PC-3 (cell line): ENCODE data around the gene TBC1D2. TPM values are rescaled to one million over a fixed set of nuclear protein-coding genes. Genes with fewer than 3 reads are reported as not detected.

Experiments
- ATAC-seq: fragments of 200-7000 bp; cut with Tn5 transposase; 2 replicates; pipeline ENCODE4 v1.9.1; 2020; ENCODE audit warnings: mild to moderate bottlenecking, moderate library complexity
- BruUV-seq: library from RNA; stranded (reverse); fragments of 400-500 nt; replicated peaks from 2 replicates; lab custom pipeline; 2021; lab: Mats Ljungman, UMichigan
- CTCF ChIA-PET: fragments of 300-600 bp; sonication (Branson Sonifier 250); formaldehyde crosslinking; loops from one replicate; lab custom pipeline; 2022; ENCODE audit warnings: antibody characterized with exemption; lab: Charles Lee
- POLR2A ChIA-PET: fragments of 300-600 bp; sonication (Branson Sonifier 250); formaldehyde crosslinking; loops from one replicate; lab custom pipeline; 2022; ENCODE audit warnings: antibody characterized with exemption; ENCODE audit not compliant: unreplicated experiment; lab: Charles Lee
- DNase-seq: peaks from one replicate; pipeline ENCODE4 v3.0.0-alpha.2; 2015
- H2AFZ ChIP-seq: fragments of 300-600 bp; sonication (generic); 2 replicates; pipeline ENCODE4 v1.6.0; 2016; ENCODE audit warnings: antibody characterized with exemption, low read length
- H3F3A ChIP-seq: fragments of 300-600 bp; sonication (generic); one replicate; pipeline ENCODE4 v1.6.0; 2017; ENCODE audit warnings: antibody characterized with exemption, low read length, control low read depth, mild to moderate bottlenecking; ENCODE audit not compliant: unreplicated experiment
- H3K27ac ChIP-seq: fragments of 300-600 bp; sonication (generic); 2 replicates; pipeline ENCODE4 v1.5.1; 2016; ENCODE audit warnings: mild to moderate bottlenecking, low read length
- H3K27me3 ChIP-seq: fragments of 300-600 bp; sonication (generic); 2 replicates; pipeline ENCODE4 v1.6.1; 2016; ENCODE audit warnings: low read length, mixed read lengths
- H3K36me3 ChIP-seq: fragments of 300-600 bp; sonication (generic); 2 replicates; pipeline ENCODE4 v1.6.1; 2016; ENCODE audit warnings: low read depth, mixed run types, low read length, mixed read lengths
- H3K4me1 ChIP-seq: fragments of 300-600 bp; sonication (generic); 2 replicates; pipeline ENCODE4 v1.5.1; 2016; ENCODE audit warnings: low read length; ENCODE audit not compliant: insufficient read depth
- H3K4me2 ChIP-seq: fragments of 300-600 bp; sonication (generic); 2 replicates; pipeline ENCODE4 v1.6.0; 2016; ENCODE audit warnings: low read length
- H3K4me3 ChIP-seq: fragments of 300-600 bp; sonication (generic); 2 replicates; pipeline ENCODE4 v1.5.1; 2016; ENCODE audit warnings: mild to moderate bottlenecking, low read length, mixed read lengths
- H3K79me2 ChIP-seq: fragments of 300-600 bp; sonication (generic); 2 replicates; pipeline ENCODE4 v1.6.1; 2017; ENCODE audit warnings: low read length, mixed read lengths
- H3K9ac ChIP-seq: fragments of 300-600 bp; sonication (generic); 2 replicates; pipeline ENCODE4 v1.6.0; 2016; ENCODE audit warnings: mild to moderate bottlenecking, low read length
- H3K9me2 ChIP-seq: fragments of 300-600 bp; sonication (generic); replicated peaks from 2 replicates; pipeline ENCODE4 v1.6.1; 2016; ENCODE audit warnings: mixed run types, low read length, mixed read lengths
- H3K9me3 ChIP-seq: fragments of 300-600 bp; sonication (generic); 2 replicates; pipeline ENCODE4 v1.6.1; 2016; ENCODE audit warnings: low read length, mixed read lengths
- H4K20me1 ChIP-seq: fragments of 300-600 bp; sonication (generic); 2 replicates; pipeline ENCODE4 v1.6.1; 2016; ENCODE audit warnings: low read length, mixed read lengths
- EZH2 ChIP-seq: fragments of 300-600 bp; sonication (generic); IDR thresholded peaks from one replicate; pipeline ENCODE4 v1.6.1; 2017; ENCODE audit warnings: antibody characterized with exemption, mild to moderate bottlenecking, low read length; ENCODE audit not compliant: unreplicated experiment
- EZH2phosphoT487 ChIP-seq: fragments of 300-600 bp; sonication (generic); IDR thresholded peaks from 2 replicates; pipeline ENCODE4 v1.6.1; 2018; ENCODE audit warnings: mild to moderate bottlenecking, antibody characterized with exemption, low read length, borderline replicate concordance
- intact Hi-C: fragments of 100-400 bp; cut with micrococcal nuclease; formaldehyde crosslinking; loops from 2 replicates; pipeline ENCODE4 v1.9.0; 2023
- total RNA-seq: library from RNA; depleted of rRNA; stranded (reverse); fragments of >200 nt; gene quantifications from 2 replicates; pipeline ENCODE4 v1.2.3, GENCODE V29; 2014
- TF ChIP-seq, protein P1 (sequence below): fragments of 300-600 bp; sonication (generic); conservative IDR thresholded peaks from 2 replicates; pipeline ENCODE4 v1.5.1; 2017; ENCODE audit warnings: antibody characterized with exemption, low read depth, mild to moderate bottlenecking, low read length

Gene TBC1D2
- total RNA-seq, 1 experiment from 2014 or later, result 7.4 TPM

DNA sequence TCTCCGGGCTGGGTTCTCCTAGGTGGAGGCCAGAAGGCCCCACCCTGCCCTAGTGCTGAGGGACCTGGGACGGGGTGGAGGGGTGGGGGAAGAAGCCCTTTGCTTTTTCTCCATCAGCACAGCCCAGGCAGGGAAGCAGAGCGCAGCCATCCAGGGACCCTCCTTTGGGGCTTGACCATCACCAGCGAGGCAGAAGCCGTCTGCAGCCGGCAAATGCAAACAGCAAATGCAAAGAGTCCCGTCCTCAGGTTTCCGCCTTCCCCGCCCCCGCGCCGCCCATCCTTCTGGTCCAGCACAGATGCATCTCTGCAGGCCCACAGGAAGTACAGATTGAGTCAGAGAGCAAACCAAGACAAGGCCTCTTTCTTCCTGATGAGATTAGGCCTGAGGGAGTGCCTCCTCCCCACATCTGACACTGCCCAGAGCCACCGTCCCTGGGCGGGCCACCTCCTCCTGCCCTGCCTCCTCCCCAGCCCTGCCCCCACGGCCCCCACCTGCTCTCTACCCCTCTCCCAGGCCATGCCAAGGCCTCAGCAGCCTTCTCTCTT lies 86.4 kb downstream of the TBC1D2 start:
- H3K9me2 ChIP-seq, result no peaks in the 10 kb centered on the region
- peak overlapping the region; percentile 69 for H3K4me2 ChIP-seq
- ATAC-seq (peak; percentile 97), DNase-seq (peak; percentile 76)
- H3K9ac ChIP-seq, result no peak overlapping the region
- no peaks in the 10 kb centered on the region for H3K79me2 ChIP-seq
- peak overlapping the region; percentile 14 for H3K27ac ChIP-seq
- H3K36me3 ChIP-seq, result no peaks in the 10 kb centered on the region
- no peaks in the 10 kb centered on the region for H3K27me3 ChIP-seq
- no peaks in the 10 kb centered on the region for H4K20me1 ChIP-seq
- POLR2A ChIA-PET, result no interaction called here
- no peaks in the 10 kb centered on the region for H3K9me3 ChIP-seq
- CTCF ChIA-PET, result no interaction called here
- BruUV-seq, result no TSS peak
- TF ChIP-seq EZH2phosphoT487 (no peak), EZH2 (no peak)
- TF ChIP-seq, protein P1, sequence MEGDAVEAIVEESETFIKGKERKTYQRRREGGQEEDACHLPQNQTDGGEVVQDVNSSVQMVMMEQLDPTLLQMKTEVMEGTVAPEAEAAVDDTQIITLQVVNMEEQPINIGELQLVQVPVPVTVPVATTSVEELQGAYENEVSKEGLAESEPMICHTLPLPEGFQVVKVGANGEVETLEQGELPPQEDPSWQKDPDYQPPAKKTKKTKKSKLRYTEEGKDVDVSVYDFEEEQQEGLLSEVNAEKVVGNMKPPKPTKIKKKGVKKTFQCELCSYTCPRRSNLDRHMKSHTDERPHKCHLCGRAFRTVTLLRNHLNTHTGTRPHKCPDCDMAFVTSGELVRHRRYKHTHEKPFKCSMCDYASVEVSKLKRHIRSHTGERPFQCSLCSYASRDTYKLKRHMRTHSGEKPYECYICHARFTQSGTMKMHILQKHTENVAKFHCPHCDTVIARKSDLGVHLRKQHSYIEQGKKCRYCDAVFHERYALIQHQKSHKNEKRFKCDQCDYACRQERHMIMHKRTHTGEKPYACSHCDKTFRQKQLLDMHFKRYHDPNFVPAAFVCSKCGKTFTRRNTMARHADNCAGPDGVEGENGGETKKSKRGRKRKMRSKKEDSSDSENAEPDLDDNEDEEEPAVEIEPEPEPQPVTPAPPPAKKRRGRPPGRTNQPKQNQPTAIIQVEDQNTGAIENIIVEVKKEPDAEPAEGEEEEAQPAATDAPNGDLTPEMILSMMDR, result no peak
- H3F3A ChIP-seq, result no peaks in the 10 kb centered on the region
- peaks cover 21% of the 10 kb centered on the region for H3K4me1 ChIP-seq
- H3K4me3 ChIP-seq, result no peak overlapping the region
- intact Hi-C loops, result no loop called here
- H2AFZ ChIP-seq, result 0 out of 2 replicates have a peak overlapping the region, but pooled peaks have one; percentile 22

- H3K4me1 ChIP-seq, result peaks cover 21% of the 10 kb centered on the region
- H3K9ac ChIP-seq, result no peak overlapping the region
- intact Hi-C loops, result no loop called here
- no peaks in the 10 kb centered on the region for H3K79me2 ChIP-seq
- ChIA-PET CTCF (no interaction called here), POLR2A (no interaction called here)
- H3K4me3 ChIP-seq, result no peak overlapping the region
- no peaks in the 10 kb centered on the region for H3K36me3 ChIP-seq
- H3K27ac ChIP-seq, result no peak overlapping the region
- ATAC-seq (no peak), DNase-seq (no peak)
- no peaks in the 10 kb centered on the region for H3K9me3 ChIP-seq
- TF ChIP-seq EZH2phosphoT487 (no peak), EZH2 (no peak)
- TF ChIP-seq, protein P1, result no peak
- no peaks in the 10 kb centered on the region for H3K27me3 ChIP-seq
- H2AFZ ChIP-seq, result 0 out of 2 replicates have a peak overlapping the region, but pooled peaks have one; percentile 22
- H4K20me1 ChIP-seq, result no peaks in the 10 kb centered on the region
- peak overlapping the region; percentile 69; the same call in 1 of the 2 replicates for H3K4me2 ChIP-seq
- BruUV-seq, result no TSS peak
- H3F3A ChIP-seq, result no peaks in the 10 kb centered on the region
- no peaks in the 10 kb centered on the region for H3K9me2 ChIP-seq
Observed at GRCh38 chr9:98168153-98168780, 87.2 kb downstream of the TBC1D2 start.

DNA sequence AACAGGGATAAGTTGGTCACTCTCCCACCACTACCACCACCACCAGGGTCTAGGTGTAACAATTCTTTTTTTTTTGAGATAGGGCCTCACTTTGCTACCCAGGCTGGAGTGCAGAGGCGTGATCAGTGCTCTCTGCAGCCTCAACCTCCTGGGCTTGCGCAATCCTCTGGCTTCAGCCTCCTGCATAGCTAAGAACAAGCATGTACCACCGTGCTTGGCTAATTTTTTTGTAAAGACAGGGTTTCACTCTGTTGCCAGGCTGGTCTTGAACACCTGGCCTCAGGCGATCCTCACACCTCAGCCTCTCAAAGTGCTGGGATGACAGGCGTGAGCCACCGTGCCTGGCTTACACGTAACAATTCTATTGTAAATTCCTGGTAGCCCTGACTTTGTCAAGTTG lies 90.5 kb downstream of the TBC1D2 start:
- H3K9me3 ChIP-seq, result no peaks in the 10 kb centered on the region
- H3K36me3 ChIP-seq, result no peaks in the 10 kb centered on the region
- no peak for TF ChIP-seq EZH2
- TF ChIP-seq EZH2phosphoT487, result no peak
- TF ChIP-seq, protein P1, result no peak
- no peak overlapping the region for H3K4me2 ChIP-seq
- H3K4me3 ChIP-seq, result no peak overlapping the region
- intact Hi-C loops, result no loop called here
- no peaks in the 10 kb centered on the region for H3K27me3 ChIP-seq
- ChIA-PET POLR2A (no interaction called here), CTCF (no interaction called here)
- DNase-seq, result no peak
- H3K79me2 ChIP-seq, result no peaks in the 10 kb centered on the region
- no peaks in the 10 kb centered on the region for H3F3A ChIP-seq
- H3K27ac ChIP-seq, result no peak overlapping the region
- no peaks in the 10 kb centered on the region for H3K9me2 ChIP-seq
- H3K4me1 ChIP-seq, result peaks cover 14% of the 10 kb centered on the region
- H4K20me1 ChIP-seq, result no peaks in the 10 kb centered on the region
- no peak overlapping the region for H2AFZ ChIP-seq
- ATAC-seq, result no peak
- no TSS peak for BruUV-seq
- no peak overlapping the region for H3K9ac ChIP-seq
